Measurements from ENCODE around the gene CYP1A2.
A peak's percentile ranks its signal among the peaks of the same experiment; 100 is the strongest.
"Not testable (repeated sequence)": the region's sequence is repeated elsewhere in the genome, so short reads cannot be mapped to it uniquely, and the experiment has no call there.

The CYP1A2 gene

DNA sequence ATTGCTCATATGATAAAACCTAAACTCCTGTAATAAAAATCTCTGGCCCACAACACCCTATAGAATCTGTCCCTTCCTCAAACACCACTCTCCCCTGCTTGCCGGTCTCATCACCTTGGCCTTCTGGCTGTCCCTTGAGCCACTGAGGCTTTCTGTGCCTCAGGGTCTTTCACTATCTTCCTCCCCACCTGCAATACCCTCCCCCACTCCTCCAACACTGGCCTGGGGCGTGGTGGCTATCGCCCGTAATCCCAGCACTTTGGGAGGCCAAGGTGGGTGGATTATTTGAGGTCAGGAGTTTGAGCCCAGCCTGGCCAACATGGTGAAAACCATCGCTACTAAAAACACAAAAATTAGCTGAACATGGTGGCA lies 29.9 kb downstream of the CYP1A2 start:
- Mint-ChIP-seq H3K4me3 (peak overlapping the region; percentile 64), H3K27me3 (no peaks in the 10 kb centered on the region), H3K36me3 (peaks cover 11% of the 10 kb centered on the region), H3K4me1 (peaks cover 86% of the 10 kb centered on the region), H3K27ac (peak overlapping the region; percentile 96), H3K9me3 (no peaks in the 10 kb centered on the region)
- no peak for ATAC-seq

DNA sequence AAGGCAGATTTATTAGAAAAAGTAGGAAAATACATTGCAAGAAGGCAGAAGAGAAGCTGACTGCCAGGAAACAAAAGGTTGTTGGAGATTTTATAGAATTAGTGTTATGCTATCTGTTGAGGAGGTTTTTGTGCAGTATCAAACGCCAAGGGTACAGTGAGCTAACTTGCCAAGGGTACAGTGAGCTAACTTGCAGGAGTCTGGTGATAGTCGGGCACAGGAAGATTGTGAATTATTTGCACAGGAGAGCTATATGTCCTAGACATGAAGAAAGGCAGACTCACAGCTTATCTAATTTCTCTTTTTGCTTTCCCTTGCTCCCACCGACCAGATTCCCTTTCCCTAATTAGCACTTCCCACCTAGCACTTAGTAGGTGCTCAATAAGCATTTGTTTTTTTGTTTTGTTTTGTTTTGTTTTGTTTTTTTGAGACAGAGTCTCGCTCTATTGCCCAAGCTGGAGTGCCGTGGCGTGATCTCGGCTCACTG lies 30.6 kb downstream of the CYP1A2 start:
- Mint-ChIP-seq H3K27ac (peak overlapping the region; percentile 96), H3K9me3 (no peaks in the 10 kb centered on the region), H3K27me3 (no peaks in the 10 kb centered on the region), H3K36me3 (peaks cover 14% of the 10 kb centered on the region), H3K4me1 (peaks cover 84% of the 10 kb centered on the region), H3K4me3 (no peak overlapping the region)
- ATAC-seq: no peak

DNA sequence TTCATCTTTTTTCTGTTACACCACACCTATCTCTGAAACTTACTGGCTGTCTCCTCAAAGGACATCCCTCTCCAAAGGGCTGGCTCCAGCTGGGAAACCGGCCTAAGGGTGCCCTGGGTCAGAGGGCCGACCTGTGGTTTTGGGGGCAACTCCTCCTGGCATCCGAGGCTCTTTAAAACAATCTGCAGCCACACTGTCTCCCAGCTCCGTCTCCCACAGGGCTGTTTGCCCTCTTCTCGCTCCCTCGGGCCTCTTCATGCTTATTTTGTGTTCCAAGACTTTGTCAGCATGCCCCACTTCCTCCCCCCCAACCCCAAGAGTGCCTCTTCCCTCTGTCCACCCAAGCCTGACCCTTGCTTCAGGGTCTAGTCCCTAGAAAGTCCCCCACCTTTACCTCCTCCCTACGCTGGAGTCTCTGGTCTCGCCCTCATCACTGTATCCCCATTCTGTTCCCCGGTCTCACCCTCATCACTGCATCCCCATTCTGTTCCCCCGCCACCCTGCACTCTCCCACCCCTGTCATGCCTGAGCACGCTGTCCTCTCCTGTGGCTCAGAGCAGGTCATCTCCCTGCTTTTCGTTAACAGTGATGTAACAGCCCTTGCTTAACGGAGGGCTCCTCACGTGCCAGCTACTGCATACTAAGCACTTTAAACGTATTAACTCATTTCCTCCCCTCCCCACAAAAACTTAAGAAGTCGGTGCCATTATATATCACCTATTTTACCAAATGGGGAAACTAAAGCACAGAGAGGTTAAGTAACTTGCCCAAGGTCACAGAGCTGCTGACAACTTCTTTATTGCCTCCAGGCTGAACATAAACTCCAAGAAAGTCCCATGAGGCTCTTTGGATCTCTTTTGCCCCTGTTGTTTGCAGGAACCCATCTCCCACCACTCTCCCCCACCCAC lies 32.1 kb downstream of the CYP1A2 start:
- peaks cover 27% of the 10 kb centered on the region for H3K36me3 Mint-ChIP-seq
- H3K4me1 Mint-ChIP-seq: peaks cover 84% of the 10 kb centered on the region
- ATAC-seq: peak; percentile 1

DNA sequence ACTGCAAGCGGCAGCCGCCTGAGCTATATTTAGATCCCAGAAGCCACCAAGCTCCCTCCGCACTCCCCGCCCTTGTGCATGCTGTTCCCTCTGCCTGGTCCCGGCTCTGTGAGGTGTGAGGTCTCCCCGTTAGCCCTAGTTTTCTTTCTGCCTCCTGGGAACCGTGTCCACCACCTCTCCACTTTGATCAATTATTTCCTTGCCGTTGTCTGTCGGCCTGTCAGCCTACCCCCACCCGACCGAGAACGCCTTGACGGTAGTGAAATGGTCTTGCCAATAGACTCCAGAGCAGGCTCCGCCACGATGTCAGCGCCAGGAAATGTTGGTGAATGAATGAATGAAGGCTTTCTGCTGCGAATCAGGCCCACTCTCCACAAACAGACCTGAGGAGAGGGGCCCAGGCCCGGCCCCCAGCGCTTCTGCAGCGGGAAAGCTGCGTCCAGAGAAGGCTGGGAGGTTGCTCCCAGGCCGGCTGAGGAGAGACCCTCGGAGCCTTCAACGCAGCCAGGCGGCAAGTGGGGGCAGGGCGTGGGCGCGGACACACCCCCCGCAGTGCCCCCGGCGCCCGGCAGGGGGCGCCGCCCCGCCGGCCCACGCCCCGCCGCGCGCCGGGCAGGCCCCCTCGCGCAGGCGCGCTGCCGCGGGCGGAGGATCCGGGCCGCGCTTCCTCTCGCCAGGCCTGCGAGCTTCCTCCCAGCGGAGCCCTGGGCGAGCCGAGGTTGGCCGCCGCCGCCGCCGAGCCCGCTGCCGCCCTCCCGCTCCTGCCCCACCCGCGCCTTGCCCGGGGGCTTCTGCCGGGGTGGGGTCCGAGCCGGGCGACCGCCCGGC lies 33.0 kb downstream of the CYP1A2 start, which contains the start of gene CSK:
Gene CSK, plus strand, starts transcription at position 650 of the 828 bp plus-strand sequence. CDS start 16,218 bp downstream, outside the sequence.
- Mint-ChIP-seq H3K9me3 (no peaks in the 10 kb centered on the region), H3K27ac (peak within 1 kb of the TSS; percentile 96), H3K4me3 (peak within 1 kb of the TSS; percentile 91), H3K4me1 (peaks cover 84% of the 10 kb centered on the region), H3K36me3 (peaks cover 31% of the 10 kb centered on the region), H3K27me3 (no peaks in the 10 kb centered on the region)
- ATAC-seq: peak; percentile 74

More for the DNA sequence above, 32.1 kb downstream of the CYP1A2 start:
- H3K27me3 Mint-ChIP-seq: no peaks in the 10 kb centered on the region
- peak overlapping the region; percentile 96 for H3K27ac Mint-ChIP-seq
- peak overlapping the region; percentile 85 for H3K4me3 Mint-ChIP-seq
- H3K9me3 Mint-ChIP-seq: no peaks in the 10 kb centered on the region

DNA sequence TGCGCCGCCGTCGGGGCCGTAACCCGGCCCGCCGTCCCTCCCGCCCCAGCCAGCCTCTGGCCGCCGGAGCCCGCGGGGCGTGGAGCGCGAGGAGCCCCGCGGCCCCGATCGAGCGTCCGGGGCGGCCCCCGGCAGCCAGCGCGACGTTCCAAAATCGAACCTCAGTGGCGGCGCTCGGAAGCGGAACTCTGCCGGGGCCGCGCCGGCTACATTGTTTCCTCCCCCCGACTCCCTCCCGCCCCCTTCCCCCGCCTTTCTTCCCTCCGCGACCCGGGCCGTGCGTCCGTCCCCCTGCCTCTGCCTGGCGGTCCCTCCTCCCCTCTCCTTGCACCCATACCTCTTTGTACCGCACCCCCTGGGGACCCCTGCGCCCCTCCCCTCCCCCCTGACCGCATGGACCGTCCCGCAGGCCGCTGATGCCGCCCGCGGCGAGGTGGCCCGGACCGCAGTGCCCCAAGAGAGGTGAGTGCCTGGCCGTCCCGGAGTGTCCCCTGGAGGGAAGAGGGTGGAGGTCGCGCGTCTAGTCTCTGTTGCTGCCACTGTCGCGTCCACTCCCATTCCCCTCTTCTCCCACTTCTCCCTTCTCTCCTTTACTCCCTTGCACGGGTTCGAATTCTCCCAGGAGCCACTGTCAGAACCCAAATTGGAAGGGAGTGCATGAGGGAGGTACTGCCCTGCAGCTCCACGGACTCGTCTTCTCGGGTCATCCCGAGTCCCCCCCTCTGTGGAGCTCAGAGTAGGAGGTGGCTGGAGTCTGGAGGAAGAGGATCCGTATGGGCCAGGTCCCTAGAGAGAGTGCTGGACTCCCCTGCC lies 33.8 kb downstream of the CYP1A2 start:
- Mint-ChIP-seq H3K9me3 (no peaks in the 10 kb centered on the region), H3K36me3 (peaks cover 31% of the 10 kb centered on the region), H3K27ac (peak overlapping the region; percentile 82), H3K4me3 (peak overlapping the region; percentile 91), H3K4me1 (peaks cover 83% of the 10 kb centered on the region), H3K27me3 (no peaks in the 10 kb centered on the region)
- peak; percentile 42 for ATAC-seq

DNA sequence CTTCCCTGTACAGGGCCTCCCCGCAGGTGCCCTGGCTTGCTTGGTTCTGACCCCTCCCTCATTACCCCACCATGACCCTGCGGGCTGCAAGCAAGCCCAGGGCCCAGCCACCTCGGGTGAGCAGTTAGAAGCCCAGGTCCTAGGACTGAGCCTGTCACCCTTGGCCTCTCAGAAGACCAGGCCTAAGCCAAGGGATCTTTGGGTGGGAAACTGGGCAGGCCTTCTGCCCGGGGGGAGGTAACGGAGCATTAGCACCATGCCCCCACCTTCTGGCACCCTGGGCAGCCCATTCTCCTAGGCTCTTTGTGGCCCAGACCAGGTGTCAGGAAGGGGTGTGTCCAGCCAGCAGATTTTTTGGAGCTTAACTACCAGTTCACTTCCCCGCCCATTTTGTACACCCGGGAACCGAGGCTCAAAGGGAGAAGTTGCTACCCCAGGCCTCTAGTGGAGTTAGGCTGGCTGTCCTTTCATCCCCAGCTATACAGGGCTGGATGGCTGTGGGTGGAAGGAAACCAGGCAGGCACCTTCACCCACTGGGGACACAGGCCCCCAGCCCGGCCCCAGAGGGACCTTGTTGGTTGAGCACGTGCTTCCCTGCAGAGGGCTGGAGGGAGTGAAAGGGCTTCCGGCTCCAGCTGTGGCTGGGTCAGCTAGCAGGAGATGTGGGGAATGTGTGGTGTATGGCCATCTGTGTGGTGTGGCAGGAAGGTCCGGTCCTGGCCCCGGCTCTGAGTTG lies 34.6 kb downstream of the CYP1A2 start:
- H3K27ac Mint-ChIP-seq: peak overlapping the region; percentile 82
- H3K4me1 Mint-ChIP-seq: peaks cover 83% of the 10 kb centered on the region
- no peaks in the 10 kb centered on the region for H3K27me3 Mint-ChIP-seq
- peak overlapping the region; percentile 91 for H3K4me3 Mint-ChIP-seq
- no peak for ATAC-seq
- peaks cover 31% of the 10 kb centered on the region for H3K36me3 Mint-ChIP-seq
- H3K9me3 Mint-ChIP-seq: no peaks in the 10 kb centered on the region

DNA sequence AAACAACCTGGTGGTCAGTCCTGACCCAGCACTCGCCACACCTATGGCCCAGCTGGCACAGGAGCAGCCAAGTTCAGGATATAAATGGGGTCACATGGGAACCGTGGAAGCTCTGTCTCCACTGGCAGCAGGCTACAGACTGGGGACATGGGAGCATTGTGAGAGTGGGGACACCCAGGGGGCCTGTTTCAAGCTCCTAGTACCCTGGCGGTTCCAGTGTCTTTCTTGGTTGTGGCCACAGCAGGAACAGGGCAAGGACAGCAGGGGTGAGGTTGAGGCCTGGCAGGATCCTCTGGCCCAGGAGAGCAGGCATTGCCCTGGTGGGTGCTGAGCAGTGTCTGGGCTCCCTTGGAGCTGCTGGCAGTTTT lies 35.1 kb downstream of the CYP1A2 start:
- H3K4me1 Mint-ChIP-seq: peaks cover 83% of the 10 kb centered on the region
- H3K9me3 Mint-ChIP-seq: no peaks in the 10 kb centered on the region
- peak overlapping the region; percentile 82 for H3K27ac Mint-ChIP-seq
- peak overlapping the region; percentile 91 for H3K4me3 Mint-ChIP-seq
- H3K36me3 Mint-ChIP-seq: peaks cover 31% of the 10 kb centered on the region
- no peak for ATAC-seq
- no peaks in the 10 kb centered on the region for H3K27me3 Mint-ChIP-seq

DNA sequence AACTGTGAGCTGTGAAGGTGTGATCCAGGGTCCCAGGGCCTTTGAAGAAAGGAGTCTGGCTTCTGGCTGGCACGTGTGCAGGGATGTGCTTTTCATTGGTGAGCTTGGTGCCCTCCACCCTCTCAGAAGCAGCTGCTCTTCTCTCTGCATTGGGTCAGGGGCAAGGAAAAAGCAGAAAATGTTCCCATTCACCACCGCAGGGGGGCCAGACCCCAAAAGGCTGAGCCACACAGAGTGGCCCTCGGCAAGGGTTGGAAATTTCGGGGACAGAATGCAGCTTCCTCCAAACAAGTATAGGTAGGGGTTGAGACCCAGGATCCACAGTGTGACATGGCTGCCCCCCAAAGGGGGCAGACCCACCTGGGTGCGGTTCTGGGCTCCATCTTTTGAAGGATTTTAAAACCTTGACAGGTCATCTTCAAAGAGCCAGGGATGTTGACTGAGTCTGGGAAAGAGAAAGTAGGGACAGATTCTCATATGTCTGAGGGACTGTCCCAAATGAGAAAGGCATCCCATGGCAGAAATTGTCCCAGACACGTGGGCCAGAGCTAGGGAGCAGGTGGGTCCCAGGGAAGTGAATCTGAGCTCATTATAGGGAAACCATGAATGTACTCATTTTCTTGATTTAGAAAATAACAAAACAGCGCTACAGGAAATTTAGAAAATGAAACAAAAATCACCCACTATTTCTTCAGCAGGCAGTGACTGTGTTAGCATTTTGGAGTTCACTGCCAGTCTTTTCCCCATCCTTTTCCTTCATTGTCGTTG lies 36.0 kb downstream of the CYP1A2 start:
- Mint-ChIP-seq H3K4me1 (peaks cover 83% of the 10 kb centered on the region), H3K9me3 (no peaks in the 10 kb centered on the region), H3K27ac (peak overlapping the region; percentile 82), H3K36me3 (peaks cover 36% of the 10 kb centered on the region), H3K4me3 (peak overlapping the region; percentile 91), H3K27me3 (no peaks in the 10 kb centered on the region)
- ATAC-seq: no peak

DNA sequence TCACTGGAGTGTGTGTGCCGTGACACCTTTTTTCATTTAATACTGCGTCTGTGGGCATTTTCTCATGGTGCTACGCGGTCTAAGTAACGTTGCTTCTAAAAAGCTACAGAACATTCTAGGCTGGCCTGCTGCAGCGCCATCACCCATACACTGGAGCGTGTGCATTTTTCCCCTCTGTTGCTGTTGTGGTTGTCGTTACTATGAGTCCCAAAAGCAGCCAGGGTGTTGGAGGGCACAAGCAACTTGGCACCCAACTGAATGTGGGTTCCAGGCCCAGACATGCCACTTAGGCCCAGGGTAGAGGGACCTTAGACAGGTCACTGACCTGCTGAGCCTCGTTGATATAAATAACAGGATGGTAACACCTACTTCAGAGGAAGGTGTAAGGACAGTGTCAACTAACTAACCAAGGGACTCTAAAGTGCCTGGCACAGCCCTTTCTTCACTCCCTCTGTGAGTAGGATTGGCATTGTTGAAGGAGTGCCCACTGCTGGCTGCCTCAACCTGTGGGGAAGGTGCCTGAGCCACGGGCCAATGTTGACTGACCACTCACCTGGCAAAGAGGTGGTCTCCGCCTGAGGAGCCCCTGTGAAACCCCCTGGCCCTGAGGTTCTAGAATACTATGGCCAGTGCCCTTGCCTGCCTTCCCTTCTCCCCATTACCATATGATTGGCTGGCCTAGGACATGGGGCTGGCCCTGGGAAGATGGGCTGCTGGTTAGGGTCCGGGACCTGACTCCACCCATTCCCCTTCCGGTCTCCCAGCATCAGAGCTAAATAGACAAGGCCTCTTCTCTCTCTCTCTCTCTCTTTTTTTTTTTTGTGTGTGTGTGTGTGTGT lies 36.8 kb downstream of the CYP1A2 start:
- peak overlapping the region; percentile 82 for H3K27ac Mint-ChIP-seq
- no peaks in the 10 kb centered on the region for H3K9me3 Mint-ChIP-seq
- peaks cover 39% of the 10 kb centered on the region for H3K36me3 Mint-ChIP-seq
- no peak for ATAC-seq
- H3K4me3 Mint-ChIP-seq: peak overlapping the region; percentile 91
- no peaks in the 10 kb centered on the region for H3K27me3 Mint-ChIP-seq
- H3K4me1 Mint-ChIP-seq: peaks cover 83% of the 10 kb centered on the region

DNA sequence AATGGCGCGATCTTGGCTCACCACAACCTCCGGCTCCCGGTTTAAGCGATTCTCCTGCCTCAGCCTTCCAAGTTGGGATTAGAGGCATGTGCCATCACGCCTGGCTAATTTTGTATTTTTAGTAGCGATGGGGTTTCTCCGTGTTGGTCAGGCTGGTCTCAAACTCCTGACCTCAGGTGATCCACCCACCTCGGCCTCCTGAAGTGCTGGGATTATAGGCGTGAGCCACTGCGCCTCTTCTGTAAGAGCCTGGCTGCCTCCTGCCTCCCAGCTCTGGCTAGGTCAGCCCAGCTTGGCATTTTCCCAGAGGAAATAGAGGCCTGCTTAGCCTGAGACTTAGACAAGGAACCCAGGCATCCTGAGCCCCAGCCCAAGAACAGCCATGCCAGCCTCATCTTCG lies 37.4 kb downstream of the CYP1A2 start:
- not testable (repeated sequence) for H3K27me3 Mint-ChIP-seq, H3K9me3 Mint-ChIP-seq, ATAC-seq
- Mint-ChIP-seq H3K4me1 (peaks cover 83% of the 10 kb centered on the region), H3K4me3 (peak overlapping the region; percentile 91), H3K36me3 (peaks cover 39% of the 10 kb centered on the region), H3K27ac (peak overlapping the region; percentile 82)

DNA sequence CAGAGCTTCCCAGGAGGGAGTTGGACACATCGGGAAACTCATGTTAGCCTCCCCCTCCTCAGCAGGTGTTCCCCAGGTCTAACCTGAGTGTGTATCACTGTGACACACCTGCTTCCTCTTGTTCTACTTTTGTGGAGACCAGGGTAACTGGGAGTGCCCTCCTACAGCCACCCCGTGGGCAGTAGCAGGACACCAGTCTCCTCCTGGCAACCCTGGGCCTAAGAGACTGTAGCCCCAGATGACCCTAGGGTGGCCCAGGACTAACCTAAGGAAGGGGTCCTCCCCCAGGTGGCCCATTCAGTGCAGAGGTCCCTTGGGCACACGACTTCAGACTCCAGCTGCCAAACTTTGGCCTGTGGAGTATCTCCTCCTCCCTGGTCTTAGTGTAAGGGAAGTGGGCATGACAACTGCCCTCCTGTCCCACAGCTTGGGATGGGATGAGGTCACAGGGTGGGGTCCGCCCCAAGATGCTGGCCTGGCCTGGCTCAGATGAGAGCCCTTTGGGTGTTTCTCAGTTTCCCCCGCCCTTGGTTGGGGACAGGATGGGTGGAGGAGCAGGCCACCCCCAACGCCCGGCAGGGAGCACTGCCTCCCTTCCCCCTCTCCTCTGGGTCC lies 38.0 kb downstream of the CYP1A2 start:
- Mint-ChIP-seq H3K4me1 (peaks cover 83% of the 10 kb centered on the region), H3K4me3 (peak overlapping the region; percentile 91), H3K27ac (peak overlapping the region; percentile 82), H3K9me3 (no peaks in the 10 kb centered on the region), H3K27me3 (no peaks in the 10 kb centered on the region), H3K36me3 (peaks cover 44% of the 10 kb centered on the region)
- no peak for ATAC-seq

DNA sequence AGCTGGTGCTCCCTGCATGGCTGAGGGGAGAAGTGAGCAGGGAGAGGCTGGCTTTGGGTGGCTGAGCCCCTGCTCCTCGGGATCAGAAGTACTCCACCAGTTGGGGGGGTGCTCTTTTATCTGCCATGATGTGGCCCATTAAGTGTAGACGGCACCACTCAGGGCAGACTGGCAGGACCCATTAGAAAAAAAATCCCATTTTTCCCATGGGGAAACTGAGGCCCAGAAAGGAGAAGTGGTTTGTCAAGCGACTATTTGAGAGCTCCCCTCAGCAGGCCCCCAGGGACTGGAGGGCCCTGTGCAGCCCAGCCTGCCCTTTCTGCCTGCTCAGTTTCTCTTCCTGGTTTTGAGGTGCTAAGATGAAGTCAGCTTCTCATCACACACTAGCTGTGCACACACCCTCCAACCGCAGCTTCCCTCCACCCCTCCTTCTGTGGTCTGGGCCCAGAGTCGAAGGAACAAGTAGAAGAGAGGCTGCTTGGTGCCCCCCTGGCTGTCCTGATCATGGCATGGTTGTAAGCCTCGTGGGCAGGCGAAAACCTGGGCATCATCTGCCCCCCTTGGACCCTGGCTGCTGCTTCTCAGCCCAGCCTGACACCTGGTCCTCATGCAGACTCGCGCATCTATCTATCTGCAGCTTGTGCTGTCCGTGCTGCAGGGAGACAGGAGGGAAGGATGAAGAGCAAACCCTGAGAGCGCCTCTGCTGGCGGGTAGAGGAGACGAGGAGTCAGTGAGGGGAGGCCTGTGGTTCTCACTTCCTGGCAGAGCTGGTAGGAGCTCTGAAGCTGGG lies 38.8 kb downstream of the CYP1A2 start:
- H3K4me3 Mint-ChIP-seq: peak overlapping the region; percentile 91
- H3K36me3 Mint-ChIP-seq: peaks cover 50% of the 10 kb centered on the region
- no peaks in the 10 kb centered on the region for H3K9me3 Mint-ChIP-seq
- peak overlapping the region; percentile 82 for H3K27ac Mint-ChIP-seq
- ATAC-seq: peak; percentile 81
- no peaks in the 10 kb centered on the region for H3K27me3 Mint-ChIP-seq
- peaks cover 90% of the 10 kb centered on the region for H3K4me1 Mint-ChIP-seq
